GM18505 (cell line): Measurements from ENCODE around the gene SETBP1.

Experiments used
- ATAC-seq: cut with Tn5 transposase; IDR thresholded peaks from one replicate; pipeline ENCODE4 v1.9.1; 2021; ENCODE audit not compliant: unreplicated experiment
- POLR2A ChIP-seq: IDR thresholded peaks from 4 replicates; pipeline ENCODE4 v1.6.1; 2011; ENCODE audit warnings: borderline replicate concordance; ENCODE audit not compliant: insufficient read depth, insufficient read length; ENCODE audit errors: extremely low read depth

The SETBP1 gene

DNA sequence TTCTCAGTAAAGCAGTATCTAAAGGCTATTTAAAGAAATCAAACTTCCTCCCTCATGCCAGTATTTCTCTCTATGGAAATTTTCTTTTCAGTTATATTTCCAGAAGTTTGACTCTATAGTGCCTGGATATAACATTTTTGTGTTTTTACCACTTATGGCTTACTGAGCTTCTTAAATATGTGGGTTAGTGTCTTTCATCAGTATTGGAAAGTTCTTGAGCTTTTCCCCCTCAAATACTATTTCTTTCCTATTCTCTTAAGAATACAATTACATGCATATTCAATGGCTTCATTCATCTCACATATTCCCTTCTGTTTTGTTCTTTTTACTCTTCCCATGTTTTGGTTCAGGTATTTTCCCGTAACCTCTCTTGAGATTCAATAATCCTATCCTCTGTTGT lies 432.0 kb downstream of the SETBP1 start:
- TF ChIP-seq POLR2A, result no peak
- no peak for ATAC-seq

DNA sequence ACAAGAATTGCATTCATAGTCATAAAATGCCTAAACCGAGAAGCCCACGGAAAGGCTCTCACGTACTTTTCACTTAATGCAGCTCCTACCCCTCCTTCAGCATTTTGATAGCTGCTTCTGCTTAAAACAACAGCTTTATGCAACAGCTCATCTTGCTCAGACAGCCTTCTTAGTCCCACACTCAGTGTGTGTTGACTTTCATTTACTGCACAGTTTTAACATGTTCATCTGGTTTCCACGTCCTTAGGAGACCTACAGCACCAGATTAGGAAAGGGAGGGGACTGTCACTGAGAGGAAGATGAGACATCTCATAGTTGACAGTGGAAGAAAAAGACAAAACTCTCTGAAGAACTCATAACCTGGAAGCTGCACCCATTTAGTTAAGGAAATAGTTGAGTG lies 435.4 kb downstream of the SETBP1 start:
- no peak for TF ChIP-seq POLR2A
- ATAC-seq, result no peak
